Measurements from ENCODE around the gene EHBP1L1.

Gene EHBP1L1

GRCh38 chr11:65580031-65580692, 4.3 kb downstream of the EHBP1L1 start:
- DNase-seq: no peak

GRCh38 chr11:65580756-65581155, 4.9 kb downstream of the EHBP1L1 start:
- no peak for DNase-seq

GRCh38 chr11:65581928-65582327, 6.1 kb downstream of the EHBP1L1 start:
- DNase-seq: no peak

- no peak for DNase-seq
Observed at GRCh38 chr11:65583589-65583988, 7.7 kb downstream of the EHBP1L1 start.

GRCh38 chr11:65584106-65584505, 8.3 kb downstream of the EHBP1L1 start:
- DNase-seq: no peak

- peak; percentile 70 for DNase-seq
Observed at GRCh38 chr11:65584723-65585171, 8.9 kb downstream of the EHBP1L1 start.

GRCh38 chr11:65585396-65586246, 9.8 kb downstream of the EHBP1L1 start:
- DNase-seq: peak; percentile 23

- DNase-seq: no peak
Observed at GRCh38 chr11:65586247-65586630, 10.4 kb downstream of the EHBP1L1 start.

- no peak for DNase-seq
Observed at GRCh38 chr11:65586676-65587075, 10.8 kb downstream of the EHBP1L1 start.

GRCh38 chr11:65588199-65589054, 12.6 kb downstream of the EHBP1L1 start:
- DNase-seq: no peak

GRCh38 chr11:65589444-65590239, 13.8 kb downstream of the EHBP1L1 start:
- no peak for DNase-seq

GRCh38 chr11:65590240-65590738, 14.4 kb downstream of the EHBP1L1 start:
- no peak for DNase-seq

GRCh38 chr11:65591939-65592857, 16.3 kb downstream of the EHBP1L1 start:
- DNase-seq: peak; percentile 81

GRCh38 chr11:65592858-65593517, 17.1 kb downstream of the EHBP1L1 start:
- DNase-seq: no peak

GRCh38 chr11:65593518-65594414, 17.9 kb downstream of the EHBP1L1 start:
- no peak for DNase-seq

- no peak for DNase-seq
Observed at GRCh38 chr11:65595131-65595530, 19.3 kb downstream of the EHBP1L1 start.

GRCh38 chr11:65595543-65596281, 19.9 kb downstream of the EHBP1L1 start, which contains the start of gene KCNK7:
Gene KCNK7, minus strand, starts transcription at chr11:65595800. Its CDS starts 28 bp downstream, at chr11:65595772.
- DNase-seq: no peak

GRCh38 chr11:65596520-65596919, 20.7 kb downstream of the EHBP1L1 start:
- no peak for DNase-seq
